Mammary epithelial cell (primary cell): ENCODE measurements around the gene SLIT1.

ENCODE experiments used
- EZH2 ChIP-seq: IDR thresholded peaks from 2 replicates; pipeline ENCODE4 v1.6.1; 2012; ENCODE audit warnings: low read length, inconsistent platforms, borderline replicate concordance
- TF ChIP-seq, protein P1 (sequence below), 2 donors: IDR thresholded peaks in 1 of 2; conservative IDR thresholded peaks in 1 of 2; 2 replicates each; pipeline ENCODE4 v1.5.1; 2011 to 2012; ENCODE audit warnings: inconsistent platforms in 2 of 2, low read length in 2 of 2, mild to moderate bottlenecking in 2 of 2, control low read depth in 1 of 2, low read depth in 1 of 2; ENCODE audit not compliant: insufficient read depth in 1 of 2; ENCODE audit errors: extremely low read depth in 1 of 2

DNA sequence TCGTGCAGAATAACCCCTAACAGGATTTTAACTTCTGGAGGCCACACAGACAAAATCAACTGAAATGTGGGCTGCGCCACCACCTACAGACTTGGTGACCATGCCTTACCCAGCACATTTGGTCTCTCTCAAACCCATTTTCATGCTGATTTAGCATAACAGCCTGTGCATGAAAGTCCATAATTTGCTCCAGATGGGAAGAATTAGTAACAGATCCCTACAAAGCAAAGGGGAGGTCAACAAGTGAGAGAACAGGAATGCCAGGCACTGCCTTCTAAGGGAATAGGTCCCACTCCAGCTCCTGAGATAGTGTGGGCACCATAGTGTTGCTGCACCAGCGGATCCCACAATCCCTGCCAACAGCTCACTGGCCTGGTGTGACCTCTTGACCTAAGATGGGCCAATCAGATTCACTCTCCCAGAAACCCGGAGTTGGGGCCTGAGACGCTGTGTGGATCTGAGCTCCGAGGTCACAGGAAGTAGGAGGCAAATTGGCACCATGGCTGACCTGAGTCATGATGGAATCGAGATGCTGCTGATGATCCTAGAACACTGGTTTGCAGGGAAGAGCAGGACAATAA lies 32.4 kb downstream of the SLIT1 start:
- no peak for TF ChIP-seq EZH2
- TF ChIP-seq, protein P1, sequence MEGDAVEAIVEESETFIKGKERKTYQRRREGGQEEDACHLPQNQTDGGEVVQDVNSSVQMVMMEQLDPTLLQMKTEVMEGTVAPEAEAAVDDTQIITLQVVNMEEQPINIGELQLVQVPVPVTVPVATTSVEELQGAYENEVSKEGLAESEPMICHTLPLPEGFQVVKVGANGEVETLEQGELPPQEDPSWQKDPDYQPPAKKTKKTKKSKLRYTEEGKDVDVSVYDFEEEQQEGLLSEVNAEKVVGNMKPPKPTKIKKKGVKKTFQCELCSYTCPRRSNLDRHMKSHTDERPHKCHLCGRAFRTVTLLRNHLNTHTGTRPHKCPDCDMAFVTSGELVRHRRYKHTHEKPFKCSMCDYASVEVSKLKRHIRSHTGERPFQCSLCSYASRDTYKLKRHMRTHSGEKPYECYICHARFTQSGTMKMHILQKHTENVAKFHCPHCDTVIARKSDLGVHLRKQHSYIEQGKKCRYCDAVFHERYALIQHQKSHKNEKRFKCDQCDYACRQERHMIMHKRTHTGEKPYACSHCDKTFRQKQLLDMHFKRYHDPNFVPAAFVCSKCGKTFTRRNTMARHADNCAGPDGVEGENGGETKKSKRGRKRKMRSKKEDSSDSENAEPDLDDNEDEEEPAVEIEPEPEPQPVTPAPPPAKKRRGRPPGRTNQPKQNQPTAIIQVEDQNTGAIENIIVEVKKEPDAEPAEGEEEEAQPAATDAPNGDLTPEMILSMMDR (conservative IDR thresholded peaks at IDR 0.05 in 1 of 2, IDR thresholded peaks at IDR 0.05 in 1 of 2; ENCODE audit: extremely low read depth in 1 of 2, insufficient read depth in 1 of 2, low read depth in 1 of 2, low read length in 2 of 2), result no peak
